Measurements from ENCODE around the gene JAK1.
"Not testable (repeated sequence)": the region's sequence is repeated elsewhere in the genome, so short reads cannot be mapped to it uniquely, and the experiment has no call there.

JAK1 gene

DNA sequence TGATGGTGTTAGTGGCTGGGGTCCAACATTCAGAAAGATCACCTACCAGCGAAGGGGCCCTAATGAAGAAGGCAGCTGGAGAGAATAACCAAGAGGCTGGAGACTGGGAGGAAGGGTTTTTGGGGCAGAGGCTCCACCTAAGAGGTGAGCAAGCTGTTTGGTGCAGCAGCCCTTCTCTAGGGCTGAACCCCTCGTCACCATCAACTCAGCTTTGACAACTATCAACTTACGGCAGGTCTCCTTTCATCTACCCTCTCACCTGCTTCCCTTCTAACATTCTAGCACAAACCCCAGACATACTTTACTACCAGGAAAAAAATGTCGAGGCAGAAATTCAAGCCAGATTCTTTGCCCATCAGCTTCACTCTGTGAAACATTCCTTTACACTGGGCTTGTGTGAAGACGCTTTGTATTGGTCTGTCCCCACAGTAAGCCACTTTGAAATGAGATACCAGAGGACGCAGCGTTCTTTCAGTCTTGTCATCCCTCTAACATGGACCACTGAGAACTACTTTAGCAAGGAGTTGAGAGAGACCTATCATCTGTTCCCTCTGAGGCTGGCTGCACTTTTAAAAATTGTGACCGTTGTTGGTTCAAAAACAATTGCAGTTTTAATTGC lies 136.8 kb downstream of the JAK1 start:
- no peak for DNase-seq

DNA sequence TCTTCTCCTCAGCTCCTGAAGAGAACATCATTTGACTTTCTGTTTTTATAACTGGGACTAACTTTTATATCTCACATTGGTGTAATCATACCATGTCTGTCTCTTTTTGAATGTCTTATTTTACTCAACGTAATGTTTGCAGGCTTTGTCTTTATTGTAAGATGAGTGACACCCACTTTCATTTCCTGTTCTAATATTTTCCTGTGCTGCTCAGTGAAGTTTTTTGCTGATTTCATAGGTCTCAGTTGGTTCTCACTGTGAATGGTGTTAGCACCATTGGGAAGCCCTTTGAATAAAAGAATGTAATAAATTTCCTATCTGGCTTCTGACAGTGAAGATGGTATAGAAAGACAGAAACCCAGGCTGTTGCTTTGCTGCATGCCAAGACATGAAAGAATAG lies 137.5 kb downstream of the JAK1 start:
- no peak for DNase-seq

DNA sequence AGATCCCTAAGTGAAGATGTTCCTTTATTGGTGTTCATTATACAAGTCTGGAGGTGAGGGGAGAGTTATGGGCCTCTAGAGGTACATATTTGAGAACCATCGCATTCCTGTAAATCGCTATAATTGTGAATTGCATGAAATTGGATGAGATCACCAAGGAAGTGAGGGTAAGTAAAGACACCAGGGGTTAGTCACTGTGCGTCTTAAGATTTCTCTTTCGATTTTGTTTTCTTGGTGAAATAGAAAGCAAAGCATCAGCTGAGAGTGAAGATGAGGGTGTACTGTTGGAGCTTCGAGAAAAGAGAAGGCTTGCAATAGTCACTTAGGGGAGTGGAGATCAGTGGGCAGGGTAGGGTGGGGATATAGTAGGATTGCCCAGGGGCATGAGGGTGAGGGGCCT lies 139.4 kb downstream of the JAK1 start:
- DNase-seq: no peak

GRCh38 chr1:64823691-64824476 lies 142.5 kb downstream of the JAK1 start:
- DNase-seq: peak; percentile 54 to 68

DNA sequence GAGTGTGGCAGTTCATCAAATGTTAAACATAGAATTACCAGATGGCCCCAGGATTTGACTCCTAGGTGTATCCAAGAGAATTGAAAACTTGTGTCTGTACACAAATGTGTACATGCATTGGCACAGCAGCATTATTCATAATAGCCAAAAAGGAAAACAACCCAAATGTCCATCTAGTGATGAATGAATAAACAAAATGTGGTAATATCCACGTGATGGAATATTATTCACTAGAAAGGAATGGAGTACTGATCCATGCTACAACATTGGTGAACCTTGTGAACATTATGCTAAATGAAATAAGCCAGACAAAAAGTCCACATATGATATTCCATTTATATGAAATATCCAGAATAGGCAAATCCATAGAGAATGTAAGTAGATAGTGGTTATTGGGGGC lies 143.7 kb downstream of the JAK1 start:
- DNase-seq: no peak

- DNase-seq: not testable (repeated sequence)
Measured at GRCh38 chr1:64820572-64820971, 145.8 kb downstream of the JAK1 start.

DNA sequence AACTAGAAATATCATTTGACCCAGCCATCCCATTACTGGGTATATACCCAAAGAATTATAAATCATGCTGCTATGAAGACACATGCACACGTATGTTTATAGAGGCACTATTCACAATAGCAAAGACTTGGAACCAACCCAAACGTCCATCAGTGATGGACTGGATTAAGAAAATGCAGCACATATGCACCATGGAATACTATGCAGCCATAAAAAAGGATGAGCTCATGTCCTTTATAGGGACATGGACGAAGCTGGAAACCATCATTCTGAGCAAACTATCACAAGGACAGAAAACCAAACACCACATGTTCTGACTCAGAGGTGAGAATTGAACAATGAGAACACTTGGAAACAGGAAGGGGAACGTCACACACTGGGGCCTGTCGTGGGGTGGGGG lies 149.0 kb downstream of the JAK1 start:
- DNase-seq: not testable (repeated sequence)

DNA sequence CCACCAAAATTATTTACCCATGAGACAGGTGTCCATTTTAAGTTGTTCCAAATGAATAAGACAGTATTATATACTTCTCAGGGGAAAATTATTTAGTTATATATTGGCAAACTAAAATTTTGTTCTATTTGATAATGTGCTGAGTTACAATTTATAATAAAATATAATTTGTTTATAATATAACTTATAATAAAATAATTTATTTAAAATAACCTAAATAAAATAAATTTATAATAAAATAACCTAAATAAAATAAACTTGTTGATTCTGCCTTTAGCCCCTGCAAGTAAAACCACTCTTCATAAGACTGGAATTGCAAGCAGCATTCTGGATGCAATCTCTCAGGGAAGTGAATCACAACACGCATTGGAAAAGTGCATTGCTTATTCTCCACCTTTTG lies 151.9 kb downstream of the JAK1 start:
- no peak for DNase-seq

- DNase-seq: no peak
Measured at GRCh38 chr1:64811131-64811530, 155.2 kb downstream of the JAK1 start.

DNA sequence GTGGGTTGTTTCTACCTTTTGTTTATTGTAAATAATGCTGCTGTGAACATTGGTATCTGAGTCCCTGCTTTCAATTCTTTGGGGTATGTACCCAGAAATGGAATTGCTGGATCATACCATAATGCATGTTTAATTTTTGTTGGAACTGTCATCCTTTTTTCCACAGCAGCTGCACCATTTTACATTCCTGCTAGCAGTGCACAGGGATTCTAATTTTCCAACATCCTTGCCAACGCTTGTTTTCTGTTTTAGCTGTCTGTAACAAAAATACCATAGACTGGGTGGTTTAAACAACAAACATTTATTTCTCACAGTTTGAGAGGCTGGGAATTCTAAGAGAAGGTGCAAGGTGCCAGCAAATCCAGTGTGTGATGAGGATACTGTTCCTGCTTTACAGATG lies 156.3 kb downstream of the JAK1 start:
- DNase-seq: no peak

- no peak for DNase-seq
Measured at GRCh38 chr1:64809309-64809708, 157.0 kb downstream of the JAK1 start.

GRCh38 chr1:64801851-64802523 lies 164.4 kb downstream of the JAK1 start:
- no peak for DNase-seq

DNA sequence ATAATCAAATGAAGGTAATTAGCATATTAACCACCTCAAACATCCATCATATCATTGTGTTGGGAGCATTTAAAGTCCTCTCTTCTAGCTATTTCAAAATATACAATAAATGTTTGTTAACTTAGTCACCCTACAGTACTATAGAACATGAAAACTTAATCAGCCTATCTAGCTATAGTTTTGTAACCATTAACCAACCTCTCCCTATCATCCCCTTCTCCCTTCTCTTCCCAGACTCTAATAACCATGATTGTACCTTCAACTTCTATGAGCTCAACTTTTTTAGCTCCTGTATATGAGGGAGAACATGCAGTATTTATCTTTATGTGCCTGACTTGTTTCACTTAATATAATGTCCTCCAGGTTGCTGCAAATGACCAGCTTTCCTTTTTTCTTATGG lies 167.5 kb downstream of the JAK1 start:
- DNase-seq: no peak

DNA sequence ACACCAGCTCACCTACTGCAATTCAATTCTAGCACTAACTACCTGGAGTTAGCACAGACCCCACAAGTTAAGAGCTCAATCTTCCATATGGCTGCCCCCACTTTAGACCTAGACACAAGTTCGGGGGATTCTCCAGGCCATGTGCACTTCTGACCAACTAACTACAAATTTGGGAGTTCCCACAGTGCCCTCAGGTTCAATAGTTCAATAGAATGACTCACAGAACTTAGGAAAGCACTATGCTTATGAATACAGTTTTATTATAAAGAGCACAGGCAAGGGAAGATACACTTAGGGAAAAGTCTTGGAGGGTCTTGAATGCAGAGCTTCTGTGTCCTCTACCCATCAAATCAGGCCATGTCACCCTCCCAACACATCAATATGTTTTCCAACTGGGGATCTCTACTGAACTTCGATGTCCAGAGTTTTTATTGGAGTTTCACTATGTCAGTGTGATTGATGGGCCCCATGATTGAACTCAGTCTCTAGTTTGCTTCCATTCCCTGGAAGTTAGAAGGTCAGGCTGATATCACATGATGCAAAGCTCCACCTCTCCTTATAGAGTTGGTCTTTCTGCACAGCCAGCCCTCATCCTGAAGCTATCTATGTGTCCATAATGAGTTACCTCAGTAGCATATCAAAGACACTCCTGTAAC lies 175.4 kb downstream of the JAK1 start:
- DNase-seq: no peak

Data from activated CD4-positive, alpha-beta T cell treated with anti-CD3 and anti-CD28 coated beads, Interleukin-2, amount 50 U/mL, for 48 hours (primary cell).